ENCODE results near the gene DIAPH3.

DNA sequence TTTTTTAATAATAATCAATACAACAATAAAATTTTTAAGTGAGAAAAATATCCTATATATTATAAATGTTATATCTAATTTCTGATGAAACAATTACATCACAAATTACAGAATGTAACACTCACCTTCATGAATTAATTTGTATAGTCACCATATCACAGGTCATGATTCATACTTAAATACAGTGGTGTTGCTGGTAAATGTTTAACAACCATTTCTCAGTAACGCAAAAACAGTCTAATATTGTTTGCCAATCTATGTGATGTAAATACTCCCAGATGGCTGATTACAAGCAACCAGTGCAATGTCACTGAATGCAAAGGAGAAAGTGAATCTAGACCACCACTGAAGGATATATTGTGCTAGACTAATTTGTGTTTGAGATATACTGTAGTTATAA, 97.5 kb downstream of the DIAPH3 start:
- TF ChIP-seq POLR2A (IDR thresholded peaks at IDR 0.05; ENCODE audit: low read depth, low read length) (no peak), TAF1 (IDR thresholded peaks at IDR 0.05; ENCODE audit: low read depth, low read length) (no peak), PAX5 (IDR thresholded peaks at IDR 0.05; ENCODE audit: insufficient read depth, low read length, severe bottlenecking) (no peak)
